SK-N-SH (cell line): ENCODE data around the gene EXTL2. TPM values are rescaled to one million over a fixed set of nuclear protein-coding genes. Genes with fewer than 3 reads are reported as not detected.
A peak's percentile ranks its signal among the peaks of the same experiment; 100 is the strongest.

ENCODE experiments used
- CTCF ChIA-PET: fragments of 300-600, 350-600 bp; formaldehyde crosslinking; extraction: SDS; loops from one replicate; lab custom pipeline; 2021; lab: Yijun Ruan, JAX
- POLR2A ChIA-PET: fragments of 350-600 bp; sonication (Branson Sonifier 250); formaldehyde crosslinking; extraction: SDS; loops from one replicate; lab custom pipeline; 2020; ENCODE audit warnings: antibody characterized with exemption, inconsistent platforms; lab: Yijun Ruan, JAX
- DNase-seq: peaks from one replicate; pipeline ENCODE4 v3.0.0; 2012
- H2AFZ ChIP-seq: fragments of 200-600 bp; sonication (generic); 2 replicates; pipeline ENCODE4 v1.8.1; 2016; ENCODE audit warnings: antibody characterized with exemption, mild to moderate bottlenecking, low read depth
- H3F3A ChIP-seq: fragments of 200-600 bp; sonication (generic); replicated peaks from 2 replicates; pipeline ENCODE3; 2016; ENCODE audit warnings: antibody characterized with exemption, mild to moderate bottlenecking; ENCODE audit not compliant: insufficient read depth
- H3K27ac ChIP-seq, 2 experiments: fragments of 200-500 bp in 1 of 2; fragments of 200-600 bp in 1 of 2; sonication (Bioruptor generic) in 1 of 2; sonication (generic), shearing (Covaris generic) in 1 of 2; 2 replicates each; pipeline versions ENCODE4 v1.5.1 to v1.6.1; 2014 to 2016; ENCODE audit warnings: low read depth in 2 of 2, inconsistent platforms in 1 of 2, low read length in 1 of 2, mild to moderate bottlenecking in 1 of 2, mixed read lengths in 1 of 2
- H3K27me3 ChIP-seq: fragments of 200-600 bp; sonication (generic), shearing (Covaris generic); 2 replicates; pipeline ENCODE4 v1.6.1; 2016; ENCODE audit warnings: mixed run types; ENCODE audit not compliant: insufficient read depth
- H3K36me3 ChIP-seq, 2 experiments: fragments of 200-500 bp in 1 of 2; fragments of 200-600 bp in 1 of 2; sonication (Bioruptor generic) in 1 of 2; sonication (generic) in 1 of 2; replicated peaks in 1 of 2; 2 replicates each; pipeline versions ENCODE3 to v1.5.1; 2014 to 2016; ENCODE audit warnings: low read length in 1 of 2, mild to moderate bottlenecking in 1 of 2; ENCODE audit not compliant: insufficient read depth in 2 of 2, control insufficient read depth in 1 of 2
- H3K4me1 ChIP-seq, 2 experiments: fragments of 200-500 bp in 1 of 2; fragments of 200-600 bp in 1 of 2; sonication (Bioruptor generic) in 1 of 2; sonication (generic), shearing (Covaris generic) in 1 of 2; 2 replicates each; pipeline versions ENCODE4 v1.5.1 to v1.6.1; 2014 to 2016; ENCODE audit warnings: low read depth in 1 of 2, low read length in 1 of 2, mixed run types in 1 of 2; ENCODE audit not compliant: insufficient read depth in 2 of 2, control insufficient read depth in 1 of 2
- H3K4me2 ChIP-seq: fragments of 200-600 bp; sonication (generic), shearing (Covaris generic); 2 replicates; pipeline ENCODE4 v1.6.1; 2017; ENCODE audit warnings: mixed run types
- H3K4me3 ChIP-seq, 2 experiments: fragments of 200-500 bp in 1 of 2; fragments of 200-600 bp in 1 of 2; sonication (Bioruptor generic) in 1 of 2; sonication (generic), shearing (Covaris generic) in 1 of 2; 2 replicates each; pipeline versions ENCODE4 v1.5.1 to v1.8.1; 2014 to 2016; ENCODE audit warnings: low read depth in 2 of 2, inconsistent platforms in 1 of 2, low read length in 1 of 2, mild to moderate bottlenecking in 1 of 2, mixed read lengths in 1 of 2, moderate library complexity in 1 of 2
- H3K79me2 ChIP-seq: fragments of 200-600 bp; sonication (generic); 2 replicates; pipeline ENCODE4 v1.8.1; 2017; ENCODE audit warnings: mild to moderate bottlenecking; ENCODE audit not compliant: insufficient read depth
- H3K9ac ChIP-seq: fragments of 200-600 bp; sonication (generic); 2 replicates; pipeline ENCODE4 v1.6.1; 2017; ENCODE audit warnings: mixed run types
- H3K9me2 ChIP-seq: fragments of 200-600 bp; sonication (generic); 2 replicates; pipeline ENCODE4 v1.6.1; 2017; ENCODE audit warnings: mixed run types
- H3K9me3 ChIP-seq: fragments of 200-600 bp; sonication (generic); 2 replicates; pipeline ENCODE4 v1.6.1; 2017; ENCODE audit warnings: mixed run types, mild to moderate bottlenecking, moderate library complexity
- H4K20me1 ChIP-seq: fragments of 200-600 bp; sonication (generic); 2 replicates; pipeline ENCODE4 v1.6.1; 2017; ENCODE audit warnings: mild to moderate bottlenecking, mixed run types; ENCODE audit not compliant: insufficient read depth
- ELF1 ChIP-seq: IDR thresholded peaks from 2 replicates; pipeline ENCODE4 v1.4.0; 2012
- EZH2phosphoT487 ChIP-seq: fragments of 200-600 bp; sonication (generic); IDR thresholded peaks from 2 replicates; pipeline ENCODE4 v1.6.1; 2017; ENCODE audit warnings: low read depth, mixed run types, mild to moderate bottlenecking, antibody characterized with exemption, moderate library complexity, borderline replicate concordance
- FOXJ3 ChIP-seq: sonication (generic); formaldehyde crosslinking; IDR thresholded peaks from 2 replicates; pipeline ENCODE4 v1.5.1; 2020; ENCODE audit warnings: mild to moderate bottlenecking, missing genetic modification reagents
- FOXM1 ChIP-seq: IDR thresholded peaks from 2 replicates; pipeline ENCODE4 v1.4.0; 2012; ENCODE audit warnings: low read depth, mild to moderate bottlenecking
- GABPA ChIP-seq: IDR thresholded peaks from 2 replicates; pipeline ENCODE4 v1.4.0; 2012; ENCODE audit warnings: low read depth, mild to moderate bottlenecking
- GATA2 ChIP-seq: sonication (generic); formaldehyde crosslinking; IDR thresholded peaks from 2 replicates; pipeline ENCODE4 v1.5.0; 2020; ENCODE audit warnings: mild to moderate bottlenecking, missing genetic modification reagents
- MEF2A ChIP-seq: IDR thresholded peaks from 2 replicates; pipeline ENCODE4 v1.4.0; 2012; ENCODE audit warnings: low read depth, borderline replicate concordance
- MXI1 ChIP-seq: IDR thresholded peaks from 2 replicates; pipeline ENCODE4 v1.6.1; 2012; ENCODE audit warnings: mild to moderate bottlenecking, low read depth, low read length, improper control_type of control experiment
- NFIC ChIP-seq: IDR thresholded peaks from 2 replicates; pipeline ENCODE4 v1.4.0; 2012; ENCODE audit warnings: borderline replicate concordance
- PBX3 ChIP-seq: IDR thresholded peaks from 2 replicates; pipeline ENCODE4; 2012
- RCOR1 ChIP-seq: fragments of 150-350 bp; IDR thresholded peaks from 2 replicates; pipeline ENCODE4 v1.6.1; 2017; ENCODE audit warnings: antibody characterized with exemption, low read length
- REST ChIP-seq: IDR thresholded peaks from 2 replicates; pipeline ENCODE4 v1.6.1; 2012; ENCODE audit warnings: mild to moderate bottlenecking, low read depth, low read length, moderate library complexity
- SIN3A ChIP-seq: IDR thresholded peaks from 2 replicates; pipeline ENCODE4 v1.6.1; 2012; ENCODE audit warnings: low read depth, mild to moderate bottlenecking, low read length, moderate library complexity, borderline replicate concordance
- TAF1 ChIP-seq: IDR thresholded peaks from 2 replicates; pipeline ENCODE4 v1.6.1; 2012; ENCODE audit warnings: low read depth, mild to moderate bottlenecking, low read length, moderate library complexity, borderline replicate concordance
- TEAD4 ChIP-seq: IDR thresholded peaks from 2 replicates; pipeline ENCODE4 v1.4.0; 2012; ENCODE audit warnings: mild to moderate bottlenecking, borderline replicate concordance; ENCODE audit not compliant: insufficient read depth
- YY1 ChIP-seq: IDR thresholded peaks from 2 replicates; pipeline ENCODE4 v1.4.0; 2012; ENCODE audit warnings: low read depth, mild to moderate bottlenecking
- WGBS: methylation state at CpG from one replicate; pipeline ENCODE4 v1.1.6; 2017; ENCODE audit warnings: low lambda C conversion rate; 5-methylcytosine and 5-hydroxymethylcytosine counted together
- polyA plus RNA-seq, 3 experiments: library from polyadenylated mRNA; depleted of rRNA; stranded (reverse); fragments of >200 nt; gene quantifications; 2 replicates each; pipeline ENCODE4 v1.2.3, GENCODE V29; 2012
- TF ChIP-seq, protein P1 (sequence below): fragments of 150-350 bp; IDR thresholded peaks from 2 replicates; pipeline ENCODE4 v1.6.1; 2016; ENCODE audit warnings: mild to moderate bottlenecking, low read depth, low read length
- TF ChIP-seq, protein P2 (sequence below): fragments of 150-350 bp; IDR thresholded peaks from 2 replicates; pipeline ENCODE4 v1.6.1; 2017; ENCODE audit warnings: antibody characterized with exemption, low read length, low read depth, borderline replicate concordance
- TF ChIP-seq, protein P3 (sequence below): IDR thresholded peaks from 2 replicates; pipeline ENCODE4 v1.4.0; 2012; ENCODE audit warnings: low read depth, borderline replicate concordance
- TF ChIP-seq, protein P4 (sequence below): IDR thresholded peaks from 2 replicates; pipeline ENCODE4 v1.4.0; 2012; ENCODE audit warnings: low read depth, borderline replicate concordance

Gene EXTL2
- polyA plus RNA-seq, 1 of the 3 experiments (the other 2 are of a cell fraction), result 20.3 TPM

GRCh38 chr1:100895540-100896480 lies 1.2 kb upstream of the EXTL2 start, which contains the start of gene SLC30A7:
SLC30A7 (plus strand) TSS chr1:100896090; CDS start chr1:100896263, 173 bp downstream.
- peak; percentile 93 for DNase-seq
- peak within 1 kb of the TSS; percentile 92 for H3K4me2 ChIP-seq
- H3K36me3 ChIP-seq, result peaks cover 33 to 34% of the 10 kb centered on the region in 2 experiments
- H3K9ac ChIP-seq, result peak within 1 kb of the TSS; percentile 94
- ChIA-PET POLR2A (interaction anchor here (0.6 kb wide), 1 partner anchor 1025 kb away, joined by 3 read pairs; no protein-coding TSS in a partner anchor), CTCF (interaction anchor here (0.7 to 2.1 kb wide), 6 partner anchors 11 to 437 kb away, joined by 3 to 9 read pairs (median 3); no protein-coding TSS in a partner anchor)
- no peaks in the 10 kb centered on the region for H4K20me1 ChIP-seq
- peaks cover 13% of the 10 kb centered on the region for H3F3A ChIP-seq
- H3K4me3 ChIP-seq, result peak within 1 kb of the TSS; percentile 95 to 99
- peak within 1 kb of the TSS; percentile 90 for H2AFZ ChIP-seq
- H3K9me2 ChIP-seq, result no peaks in the 10 kb centered on the region
- peaks cover 8 to 17% of the 10 kb centered on the region in 2 experiments; a peak in 3 of 4 replicates for H3K4me1 ChIP-seq
- no peaks in the 10 kb centered on the region for H3K9me3 ChIP-seq
- H3K27me3 ChIP-seq, result no peaks in the 10 kb centered on the region
- peaks cover 72% of the 10 kb centered on the region for H3K79me2 ChIP-seq
- WGBS, result under 1% methylated on average over 46 of the region's 62 CpGs
- peak within 1 kb of the TSS; percentile 96 to 99 for H3K27ac ChIP-seq
- TF ChIP-seq PBX3 (peak; percentile 26; the same call in 1 of the 2 replicates), GATA2 (CRISPR knock-in tag) (peak; percentile 55; the same call in 1 of the 2 replicates), FOXM1 (no peak), REST (0 out of 2 replicates have a peak, but pooled peaks have one; percentile 3), EZH2phosphoT487 (no peak), YY1 (peak; percentile 55; the same call in 1 of the 2 replicates), ELF1 (peak; percentile 83), TEAD4 (0 out of 2 replicates have a peak, but pooled peaks have one; percentile 31), MXI1 (peak; percentile 69; the same call in 1 of the 2 replicates), SIN3A (peak; percentile 86; the same call in 1 of the 2 replicates), TAF1 (0 out of 2 replicates have a peak, but pooled peaks have one; percentile 51), MEF2A (no peak), FOXJ3 (no peak), NFIC (peak; percentile 78), GABPA (peak; percentile 80), RCOR1 (no peak)
- TF ChIP-seq, protein P1, sequence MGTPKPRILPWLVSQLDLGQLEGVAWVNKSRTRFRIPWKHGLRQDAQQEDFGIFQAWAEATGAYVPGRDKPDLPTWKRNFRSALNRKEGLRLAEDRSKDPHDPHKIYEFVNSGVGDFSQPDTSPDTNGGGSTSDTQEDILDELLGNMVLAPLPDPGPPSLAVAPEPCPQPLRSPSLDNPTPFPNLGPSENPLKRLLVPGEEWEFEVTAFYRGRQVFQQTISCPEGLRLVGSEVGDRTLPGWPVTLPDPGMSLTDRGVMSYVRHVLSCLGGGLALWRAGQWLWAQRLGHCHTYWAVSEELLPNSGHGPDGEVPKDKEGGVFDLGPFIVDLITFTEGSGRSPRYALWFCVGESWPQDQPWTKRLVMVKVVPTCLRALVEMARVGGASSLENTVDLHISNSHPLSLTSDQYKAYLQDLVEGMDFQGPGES, result no peak
- TF ChIP-seq, protein P2, sequence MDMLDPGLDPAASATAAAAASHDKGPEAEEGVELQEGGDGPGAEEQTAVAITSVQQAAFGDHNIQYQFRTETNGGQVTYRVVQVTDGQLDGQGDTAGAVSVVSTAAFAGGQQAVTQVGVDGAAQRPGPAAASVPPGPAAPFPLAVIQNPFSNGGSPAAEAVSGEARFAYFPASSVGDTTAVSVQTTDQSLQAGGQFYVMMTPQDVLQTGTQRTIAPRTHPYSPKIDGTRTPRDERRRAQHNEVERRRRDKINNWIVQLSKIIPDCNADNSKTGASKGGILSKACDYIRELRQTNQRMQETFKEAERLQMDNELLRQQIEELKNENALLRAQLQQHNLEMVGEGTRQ, result no peak
- TF ChIP-seq, protein P3, sequence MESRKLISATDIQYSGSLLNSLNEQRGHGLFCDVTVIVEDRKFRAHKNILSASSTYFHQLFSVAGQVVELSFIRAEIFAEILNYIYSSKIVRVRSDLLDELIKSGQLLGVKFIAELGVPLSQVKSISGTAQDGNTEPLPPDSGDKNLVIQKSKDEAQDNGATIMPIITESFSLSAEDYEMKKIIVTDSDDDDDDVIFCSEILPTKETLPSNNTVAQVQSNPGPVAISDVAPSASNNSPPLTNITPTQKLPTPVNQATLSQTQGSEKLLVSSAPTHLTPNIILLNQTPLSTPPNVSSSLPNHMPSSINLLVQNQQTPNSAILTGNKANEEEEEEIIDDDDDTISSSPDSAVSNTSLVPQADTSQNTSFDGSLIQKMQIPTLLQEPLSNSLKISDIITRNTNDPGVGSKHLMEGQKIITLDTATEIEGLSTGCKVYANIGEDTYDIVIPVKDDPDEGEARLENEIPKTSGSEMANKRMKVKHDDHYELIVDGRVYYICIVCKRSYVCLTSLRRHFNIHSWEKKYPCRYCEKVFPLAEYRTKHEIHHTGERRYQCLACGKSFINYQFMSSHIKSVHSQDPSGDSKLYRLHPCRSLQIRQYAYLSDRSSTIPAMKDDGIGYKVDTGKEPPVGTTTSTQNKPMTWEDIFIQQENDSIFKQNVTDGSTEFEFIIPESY, result no peak
- TF ChIP-seq, protein P4, sequence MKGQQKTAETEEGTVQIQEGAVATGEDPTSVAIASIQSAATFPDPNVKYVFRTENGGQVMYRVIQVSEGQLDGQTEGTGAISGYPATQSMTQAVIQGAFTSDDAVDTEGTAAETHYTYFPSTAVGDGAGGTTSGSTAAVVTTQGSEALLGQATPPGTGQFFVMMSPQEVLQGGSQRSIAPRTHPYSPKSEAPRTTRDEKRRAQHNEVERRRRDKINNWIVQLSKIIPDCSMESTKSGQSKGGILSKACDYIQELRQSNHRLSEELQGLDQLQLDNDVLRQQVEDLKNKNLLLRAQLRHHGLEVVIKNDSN, result peak; percentile 46
